ENCODE measurements around the gene MDFIC.

- TF ChIP-seq, protein P1, sequence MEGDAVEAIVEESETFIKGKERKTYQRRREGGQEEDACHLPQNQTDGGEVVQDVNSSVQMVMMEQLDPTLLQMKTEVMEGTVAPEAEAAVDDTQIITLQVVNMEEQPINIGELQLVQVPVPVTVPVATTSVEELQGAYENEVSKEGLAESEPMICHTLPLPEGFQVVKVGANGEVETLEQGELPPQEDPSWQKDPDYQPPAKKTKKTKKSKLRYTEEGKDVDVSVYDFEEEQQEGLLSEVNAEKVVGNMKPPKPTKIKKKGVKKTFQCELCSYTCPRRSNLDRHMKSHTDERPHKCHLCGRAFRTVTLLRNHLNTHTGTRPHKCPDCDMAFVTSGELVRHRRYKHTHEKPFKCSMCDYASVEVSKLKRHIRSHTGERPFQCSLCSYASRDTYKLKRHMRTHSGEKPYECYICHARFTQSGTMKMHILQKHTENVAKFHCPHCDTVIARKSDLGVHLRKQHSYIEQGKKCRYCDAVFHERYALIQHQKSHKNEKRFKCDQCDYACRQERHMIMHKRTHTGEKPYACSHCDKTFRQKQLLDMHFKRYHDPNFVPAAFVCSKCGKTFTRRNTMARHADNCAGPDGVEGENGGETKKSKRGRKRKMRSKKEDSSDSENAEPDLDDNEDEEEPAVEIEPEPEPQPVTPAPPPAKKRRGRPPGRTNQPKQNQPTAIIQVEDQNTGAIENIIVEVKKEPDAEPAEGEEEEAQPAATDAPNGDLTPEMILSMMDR (IDR thresholded peaks at IDR 0.05) = no peak
- no peak for TF ChIP-seq POLR2AphosphoS5 (IDR thresholded peaks at IDR 0.05)
- no peak for TF ChIP-seq POLR2A (IDR thresholded peaks at IDR 0.05)
- TF ChIP-seq EP300 (IDR thresholded peaks at IDR 0.05) = no peak
These were observed 3.5 kb downstream of the MDFIC start for GRCh38 chr7:114925434-114925833.

All from upper lobe of left lung (tissue), 4 donors.